Activated CD8-positive, alpha-beta memory T cell treated with anti-CD3 and anti-CD28 coated beads, Interleukin-2, amount 10 ng/mL, durations not matched to agents 7 days and 5 days (primary cell): ENCODE data around the gene CDKAL1. TPM values are rescaled to one million over a fixed set of nuclear protein-coding genes. Genes with fewer than 3 reads are reported as not detected.

Source experiments
- ATAC-seq: fragments of 150-1000 bp; cut with Tn5 transposase; one replicate; pipeline ENCODE4 v1.10.0; 2021; ENCODE audit warnings: moderate library complexity
- CTCF ChIA-PET: fragments of 350-600 bp; sonication (Branson Sonifier 250); formaldehyde crosslinking; loops from one replicate; lab custom pipeline; 2021; ENCODE audit warnings: antibody characterized with exemption; lab: Charles Lee
- DNase-seq: peaks from one replicate; pipeline ENCODE4 v3.0.0-alpha.2; 2020
- H3K27ac Mint-ChIP-seq: one replicate; pipeline ENCODE4 v1.8.0; 2021; ENCODE audit warnings: mild to moderate bottlenecking, mixed read lengths
- H3K27me3 Mint-ChIP-seq: one replicate; pipeline ENCODE4 v1.8.0; 2021; ENCODE audit warnings: mixed read lengths
- H3K36me3 Mint-ChIP-seq: one replicate; pipeline ENCODE4 v1.8.0; 2021; ENCODE audit warnings: mild to moderate bottlenecking, mixed read lengths
- H3K4me1 Mint-ChIP-seq: one replicate; pipeline ENCODE4 v1.8.0; 2021; ENCODE audit warnings: mixed read lengths
- H3K4me3 Mint-ChIP-seq: one replicate; pipeline ENCODE4 v1.8.0; 2021; ENCODE audit warnings: mild to moderate bottlenecking, moderate library complexity, mixed read lengths
- H3K9me3 Mint-ChIP-seq: one replicate; pipeline ENCODE4 v1.8.0; 2022; ENCODE audit warnings: low read depth, mixed read lengths
- total RNA-seq, 2 experiments: library from RNA; stranded (reverse); gene quantifications; one replicate each; pipeline ENCODE4 v1.2.3, GENCODE V29; 2021

Gene CDKAL1
- total RNA-seq, 2 experiments from 2014 or later, result 27.9 to 30.0 TPM

DNA sequence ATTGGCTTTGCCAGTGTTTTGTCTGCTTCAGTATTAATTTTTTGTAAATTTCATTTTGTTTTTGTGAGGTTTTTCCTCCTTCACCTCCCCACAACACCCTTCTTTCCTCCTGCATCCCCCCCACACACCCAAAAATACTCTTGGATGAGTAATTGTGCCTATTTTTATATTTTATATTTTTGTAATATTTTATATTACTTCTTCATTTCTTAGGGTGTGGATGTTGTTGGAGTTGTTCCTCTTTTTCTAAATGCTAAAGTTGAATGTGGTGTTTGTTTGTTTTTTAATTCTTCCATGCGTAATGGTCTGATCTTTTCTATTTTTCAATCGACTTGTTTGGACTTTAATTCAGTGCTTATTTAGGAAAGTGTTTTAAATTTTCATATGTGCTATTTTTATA, 638.8 kb downstream of the CDKAL1 start:
- CTCF ChIA-PET, result no interaction called here
- H3K9me3 Mint-ChIP-seq, result no peaks in the 10 kb centered on the region

DNA sequence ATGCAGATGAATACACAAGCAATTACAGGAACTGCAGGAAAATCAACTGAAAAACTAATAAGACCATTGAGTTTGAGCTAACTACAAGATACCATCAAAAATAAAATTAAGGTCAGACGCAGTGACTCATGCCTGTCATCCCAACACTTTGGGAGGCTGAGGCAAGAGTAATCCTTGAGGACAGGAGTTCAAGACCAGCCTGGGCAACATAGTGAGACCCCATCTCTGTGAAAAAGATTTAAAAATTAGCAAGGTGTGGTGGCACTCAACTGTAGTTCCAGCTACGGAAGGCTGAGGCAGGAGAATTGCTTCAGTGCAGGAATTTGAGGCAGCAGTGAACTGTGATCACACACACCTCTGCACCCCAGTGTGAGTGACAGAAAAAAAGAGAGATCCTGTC, 639.4 kb downstream of the CDKAL1 start:
- no peak overlapping the region for H3K4me3 Mint-ChIP-seq
- H3K9me3 Mint-ChIP-seq, result no peaks in the 10 kb centered on the region
- H3K27ac Mint-ChIP-seq, result no peak overlapping the region
- peaks cover 10% of the 10 kb centered on the region for H3K36me3 Mint-ChIP-seq
- ATAC-seq, result no peak
- DNase-seq, result no peak
- CTCF ChIA-PET, result no interaction called here
- H3K27me3 Mint-ChIP-seq, result no peaks in the 10 kb centered on the region
- no peaks in the 10 kb centered on the region for H3K4me1 Mint-ChIP-seq

More for the DNA sequence above, 638.8 kb downstream of the CDKAL1 start:
- ATAC-seq (no peak), DNase-seq (no peak)
- H3K4me1 Mint-ChIP-seq, result no peaks in the 10 kb centered on the region
- no peak overlapping the region for H3K4me3 Mint-ChIP-seq
- no peak overlapping the region for H3K27ac Mint-ChIP-seq
- H3K36me3 Mint-ChIP-seq, result peaks cover 10% of the 10 kb centered on the region
- H3K27me3 Mint-ChIP-seq, result no peaks in the 10 kb centered on the region

GRCh38 chr6:21176197-21176596, 641.9 kb downstream of the CDKAL1 start:
- CTCF ChIA-PET, result interaction anchor here (1.3 kb wide), 1 partner anchor 14 kb away, joined by 5 read pairs; no protein-coding TSS in a partner anchor
- H3K27ac Mint-ChIP-seq, result no peak overlapping the region
- peaks cover 18% of the 10 kb centered on the region for H3K36me3 Mint-ChIP-seq
- ATAC-seq (no peak), DNase-seq (no peak)
- no peaks in the 10 kb centered on the region for H3K27me3 Mint-ChIP-seq
- no peaks in the 10 kb centered on the region for H3K9me3 Mint-ChIP-seq
- no peak overlapping the region for H3K4me3 Mint-ChIP-seq
- H3K4me1 Mint-ChIP-seq, result peaks cover 8% of the 10 kb centered on the region

- Mint-ChIP-seq H3K4me3 (no peak overlapping the region), H3K27me3 (no peaks in the 10 kb centered on the region), H3K4me1 (peaks cover 8% of the 10 kb centered on the region), H3K27ac (no peak overlapping the region), H3K9me3 (no peaks in the 10 kb centered on the region), H3K36me3 (peaks cover 13% of the 10 kb centered on the region)
- CTCF ChIA-PET, result interaction anchor here (0.6 kb wide), 1 partner anchor 11 kb away, joined by 3 read pairs; no protein-coding TSS in a partner anchor
- ATAC-seq (peak; percentile 42), DNase-seq (no peak)
Measured at GRCh38 chr6:21180155-21180554, 645.9 kb downstream of the CDKAL1 start.

DNA sequence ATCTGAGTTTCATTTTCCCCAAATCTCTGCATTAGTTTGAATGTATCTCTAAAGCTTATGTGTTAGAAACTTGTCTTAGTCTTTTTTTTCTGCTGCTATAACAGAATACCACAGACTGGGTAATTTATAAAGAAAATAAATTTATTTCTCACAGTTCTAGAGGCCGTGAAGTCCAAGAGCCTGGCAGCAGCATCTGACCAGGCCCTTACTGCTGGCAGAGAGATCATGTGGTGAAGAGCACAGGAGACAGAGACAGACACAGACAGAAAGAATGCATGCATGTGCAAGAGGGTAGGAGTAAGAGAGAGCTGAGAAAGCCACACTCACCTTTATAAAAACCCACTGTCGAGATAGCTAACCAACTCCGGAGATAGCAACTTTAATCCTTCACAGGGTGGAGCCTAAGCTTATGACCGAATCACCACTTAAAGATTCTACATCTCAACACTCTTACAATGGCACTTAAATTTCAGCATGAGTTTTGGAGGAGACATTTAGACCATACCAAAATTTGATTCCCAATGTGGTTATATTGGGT, 646.6 kb downstream of the CDKAL1 start:
- no peak for ATAC-seq

DNA sequence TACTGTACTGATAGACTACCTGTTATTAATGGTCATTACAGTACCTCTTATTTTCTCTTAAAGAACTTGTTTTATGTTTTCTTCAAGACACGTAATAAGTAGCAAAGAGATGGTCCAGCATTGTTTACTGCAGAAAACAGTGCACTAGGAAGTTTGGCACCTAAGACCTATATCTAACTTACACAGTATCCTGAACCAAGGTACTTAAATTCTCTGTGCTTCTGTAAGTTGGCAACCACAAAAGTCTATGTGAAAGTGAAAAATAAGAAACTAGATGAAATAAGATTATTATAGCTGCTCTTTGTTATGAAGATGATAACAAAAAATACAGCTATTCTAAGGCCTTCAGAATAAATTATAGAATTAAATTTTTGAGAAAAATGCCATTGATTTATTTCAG, 647.6 kb downstream of the CDKAL1 start:
- Mint-ChIP-seq H3K4me1 (peaks cover 9% of the 10 kb centered on the region), H3K36me3 (peaks cover 13% of the 10 kb centered on the region), H3K27ac (no peak overlapping the region), H3K4me3 (no peak overlapping the region), H3K27me3 (no peaks in the 10 kb centered on the region), H3K9me3 (no peaks in the 10 kb centered on the region)
- no peak for ATAC-seq
- no peak for DNase-seq
- CTCF ChIA-PET, result no interaction called here

More for the DNA sequence above, 646.6 kb downstream of the CDKAL1 start:
- CTCF ChIA-PET, result interaction anchor here (0.6 kb wide), 1 partner anchor 11 kb away, joined by 3 read pairs; no protein-coding TSS in a partner anchor
- Mint-ChIP-seq H3K36me3 (peaks cover 13% of the 10 kb centered on the region), H3K27ac (no peak overlapping the region), H3K4me1 (peaks cover 8% of the 10 kb centered on the region), H3K27me3 (no peaks in the 10 kb centered on the region), H3K4me3 (no peak overlapping the region), H3K9me3 (no peaks in the 10 kb centered on the region)
- DNase-seq, result no peak

GRCh38 chr6:21182589-21182988, 648.3 kb downstream of the CDKAL1 start:
- no peak for ATAC-seq
- Mint-ChIP-seq H3K4me1 (peaks cover 12% of the 10 kb centered on the region), H3K27ac (no peak overlapping the region), H3K4me3 (no peak overlapping the region), H3K36me3 (peaks cover 13% of the 10 kb centered on the region), H3K9me3 (no peaks in the 10 kb centered on the region), H3K27me3 (no peaks in the 10 kb centered on the region)
- CTCF ChIA-PET, result no interaction called here
- DNase-seq, result no peak

GRCh38 chr6:21185861-21186478, 651.7 kb downstream of the CDKAL1 start:
- CTCF ChIA-PET, result no interaction called here
- Mint-ChIP-seq H3K4me3 (no peak overlapping the region), H3K27me3 (no peaks in the 10 kb centered on the region), H3K36me3 (peaks cover 6% of the 10 kb centered on the region), H3K27ac (no peak overlapping the region), H3K9me3 (no peaks in the 10 kb centered on the region), H3K4me1 (peaks cover 20% of the 10 kb centered on the region)
- DNase-seq (no peak), ATAC-seq (no peak)

DNA sequence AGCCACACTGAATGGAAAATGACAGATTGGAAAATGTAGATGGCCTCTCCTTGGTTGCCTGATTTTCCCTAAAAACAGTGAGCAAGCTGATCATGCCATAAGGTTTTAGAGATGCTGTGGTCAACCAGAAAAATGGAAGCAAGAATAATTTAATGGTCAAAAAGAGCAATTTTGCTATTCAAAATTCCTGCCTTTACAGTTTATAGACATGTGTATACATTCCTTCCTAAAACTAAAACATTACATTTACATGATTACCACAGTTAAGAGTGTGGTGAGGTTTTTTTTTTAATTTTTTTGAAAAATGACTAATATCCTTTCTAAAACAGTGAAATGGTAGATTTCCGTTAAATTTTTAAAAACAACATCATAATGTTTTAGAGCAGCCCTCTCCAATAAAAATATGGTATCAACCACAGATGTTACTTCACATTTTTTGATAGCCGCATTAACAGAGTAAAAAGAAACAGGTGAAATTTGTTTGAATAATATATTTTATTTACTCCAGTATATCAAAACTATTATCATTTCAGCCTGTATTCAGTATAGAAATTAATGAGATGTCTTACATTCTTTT, 652.3 kb downstream of the CDKAL1 start:
- CTCF ChIA-PET, result no interaction called here
- no peak for DNase-seq

GRCh38 chr6:21187485-21187884, 653.2 kb downstream of the CDKAL1 start:
- no peak for DNase-seq
- Mint-ChIP-seq H3K27ac (no peak overlapping the region), H3K27me3 (no peaks in the 10 kb centered on the region), H3K9me3 (no peaks in the 10 kb centered on the region), H3K36me3 (peaks cover 3% of the 10 kb centered on the region), H3K4me3 (no peak overlapping the region), H3K4me1 (peaks cover 27% of the 10 kb centered on the region)
- no peak for ATAC-seq
- CTCF ChIA-PET, result no interaction called here

More for the DNA sequence above, 652.3 kb downstream of the CDKAL1 start:
- H3K4me3 Mint-ChIP-seq, result no peak overlapping the region
- H3K27me3 Mint-ChIP-seq, result no peaks in the 10 kb centered on the region
- H3K9me3 Mint-ChIP-seq, result no peaks in the 10 kb centered on the region
- no peak for ATAC-seq
- peaks cover 4% of the 10 kb centered on the region for H3K36me3 Mint-ChIP-seq
- H3K4me1 Mint-ChIP-seq, result peaks cover 25% of the 10 kb centered on the region
- no peak overlapping the region for H3K27ac Mint-ChIP-seq

GRCh38 chr6:21188505-21189223, 654.4 kb downstream of the CDKAL1 start:
- CTCF ChIA-PET, result interaction anchor here (2.2 kb wide), 1 partner anchor 13 kb away, joined by 5 read pairs; no protein-coding TSS in a partner anchor
- H3K27ac Mint-ChIP-seq, result no peak overlapping the region

GRCh38 chr6:21189759-21190158, 655.5 kb downstream of the CDKAL1 start:
- Mint-ChIP-seq H3K27ac (no peak overlapping the region), H3K9me3 (no peaks in the 10 kb centered on the region), H3K4me3 (no peak overlapping the region), H3K27me3 (no peaks in the 10 kb centered on the region), H3K36me3 (peaks cover 8% of the 10 kb centered on the region), H3K4me1 (peaks cover 33% of the 10 kb centered on the region)
- DNase-seq (no peak), ATAC-seq (no peak)
- CTCF ChIA-PET, result interaction anchor here (1.2 to 2.2 kb wide), 2 partner anchors 11 to 14 kb away, joined by 3 to 5 read pairs; no protein-coding TSS in a partner anchor

More at GRCh38 chr6:21188505-21189223, 654.4 kb downstream of the CDKAL1 start:
- peaks cover 27% of the 10 kb centered on the region for H3K4me1 Mint-ChIP-seq
- peaks cover 7% of the 10 kb centered on the region for H3K36me3 Mint-ChIP-seq
- H3K27me3 Mint-ChIP-seq, result no peaks in the 10 kb centered on the region
- no peak for DNase-seq
- no peak for ATAC-seq
- H3K9me3 Mint-ChIP-seq, result no peaks in the 10 kb centered on the region
- no peak overlapping the region for H3K4me3 Mint-ChIP-seq

DNA sequence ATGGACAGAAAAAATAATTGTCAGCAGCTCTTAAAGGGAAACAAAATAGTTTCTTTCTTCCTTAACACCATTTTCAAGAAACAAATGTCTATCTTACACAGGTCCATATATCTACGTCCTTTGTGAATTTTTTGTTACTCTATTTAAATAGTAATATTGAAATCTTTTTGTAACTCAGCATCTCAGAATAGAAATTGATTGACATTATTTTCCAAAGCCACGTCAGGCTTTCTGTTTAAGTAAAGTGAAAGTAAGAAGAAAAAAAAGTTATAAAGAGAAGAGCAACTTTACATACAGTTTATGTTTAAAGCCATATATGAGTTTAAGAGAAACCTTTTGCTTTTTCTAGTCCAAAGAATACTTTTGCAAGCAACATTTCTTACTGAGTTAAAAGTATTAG, 656.4 kb downstream of the CDKAL1 start:
- no peaks in the 10 kb centered on the region for H3K9me3 Mint-ChIP-seq
- no peaks in the 10 kb centered on the region for H3K27me3 Mint-ChIP-seq
- DNase-seq (no peak), ATAC-seq (no peak)
- H3K27ac Mint-ChIP-seq, result no peak overlapping the region
- peak overlapping the region; percentile 43 for H3K4me3 Mint-ChIP-seq
- CTCF ChIA-PET, result interaction anchor here (0.6 to 2.2 kb wide), 2 partner anchors 15 to 1172 kb away, joined by 3 to 5 read pairs; no protein-coding TSS in a partner anchor
- H3K4me1 Mint-ChIP-seq, result peaks cover 33% of the 10 kb centered on the region
- peaks cover 8% of the 10 kb centered on the region for H3K36me3 Mint-ChIP-seq
